ENCODE data around the gene BEST2.
A peak's percentile ranks its signal among the peaks of the same experiment; 100 is the strongest.
"Not testable (repeated sequence)": the region's sequence is repeated elsewhere in the genome, so short reads cannot be mapped to it uniquely, and the experiment has no call there.

BEST2 gene

GRCh38 chr19:12751635-12752034, at the start of gene BEST2:
TSS of gene BEST2 (plus strand) at chr19:12751791. CDS start at chr19:12752593, 802 bp downstream.
- no peak for DNase-seq (ENCODE audit: low read depth)

GRCh38 chr19:12703046-12703445, 48.5 kb upstream of the BEST2 start:
- DNase-seq (ENCODE audit: low read depth), result no peak

GRCh38 chr19:12705169-12705568, 46.4 kb upstream of the BEST2 start:
- DNase-seq (ENCODE audit: low read depth), result no peak

- DNase-seq (ENCODE audit: low read depth), result no peak
These were observed 45.8 kb upstream of the BEST2 start for GRCh38 chr19:12705654-12706331.

GRCh38 chr19:12706332-12706718, 45.3 kb upstream of the BEST2 start:
- no peak for DNase-seq (ENCODE audit: low read depth)

- no peak for DNase-seq (ENCODE audit: low read depth)
These were observed 43.0 kb upstream of the BEST2 start for GRCh38 chr19:12708641-12709040.

- no peak for DNase-seq (ENCODE audit: low read depth)
These were observed 40.4 kb upstream of the BEST2 start for GRCh38 chr19:12711187-12711586.

GRCh38 chr19:12712077-12712476, 39.5 kb upstream of the BEST2 start:
- DNase-seq (ENCODE audit: low read depth), result not testable (repeated sequence)

GRCh38 chr19:12713304-12713703, 38.3 kb upstream of the BEST2 start:
- DNase-seq (ENCODE audit: low read depth), result not testable (repeated sequence)

GRCh38 chr19:12715102-12715501, 36.5 kb upstream of the BEST2 start:
- no peak for DNase-seq (ENCODE audit: low read depth)

- no peak for DNase-seq (ENCODE audit: low read depth)
These were observed 35.7 kb upstream of the BEST2 start for GRCh38 chr19:12715929-12716328.

- DNase-seq (ENCODE audit: low read depth), result no peak
These were observed 31.3 kb upstream of the BEST2 start for GRCh38 chr19:12720296-12720695.

GRCh38 chr19:12720851-12721655, 30.5 kb upstream of the BEST2 start:
- no peak for DNase-seq (ENCODE audit: low read depth)

- DNase-seq (ENCODE audit: low read depth), result peak; percentile 21
These were observed 29.7 kb upstream of the BEST2 start for GRCh38 chr19:12721656-12722565.

GRCh38 chr19:12722566-12723380, 28.8 kb upstream of the BEST2 start:
- DNase-seq (ENCODE audit: low read depth), result peak; percentile 85

GRCh38 chr19:12723381-12723640, 28.3 kb upstream of the BEST2 start:
- no peak for DNase-seq (ENCODE audit: low read depth)

GRCh38 chr19:12723641-12724426, 27.8 kb upstream of the BEST2 start, which contains the start of gene TNPO2:
TSS of gene TNPO2 (minus strand) at chr19:12723932. CDS start at chr19:12720977, 2,955 bp downstream.
- DNase-seq (ENCODE audit: low read depth), result peak; percentile 32

GRCh38 chr19:12725612-12726011, 26.0 kb upstream of the BEST2 start:
- DNase-seq (ENCODE audit: low read depth), result not testable (repeated sequence)

GRCh38 chr19:12726988-12727316, 24.6 kb upstream of the BEST2 start:
- DNase-seq (ENCODE audit: low read depth), result no peak

GRCh38 chr19:12727745-12728433, 23.7 kb upstream of the BEST2 start:
- no peak for DNase-seq (ENCODE audit: low read depth)

Data from activated T-helper 1 cell treated with Interleukin-2 at 50 U/mL for 16 hours (primary cell).